ENCODE data around the gene CCDC124. TPM values are rescaled to one million over a fixed set of nuclear protein-coding genes. Genes with fewer than 3 reads are reported as not detected.
A peak's percentile ranks its signal among the peaks of the same experiment; 100 is the strongest.

Gene CCDC124
- total and polyA plus RNA-seq, 2 experiments from 2014 or later, result 103 to 200 TPM

DNA sequence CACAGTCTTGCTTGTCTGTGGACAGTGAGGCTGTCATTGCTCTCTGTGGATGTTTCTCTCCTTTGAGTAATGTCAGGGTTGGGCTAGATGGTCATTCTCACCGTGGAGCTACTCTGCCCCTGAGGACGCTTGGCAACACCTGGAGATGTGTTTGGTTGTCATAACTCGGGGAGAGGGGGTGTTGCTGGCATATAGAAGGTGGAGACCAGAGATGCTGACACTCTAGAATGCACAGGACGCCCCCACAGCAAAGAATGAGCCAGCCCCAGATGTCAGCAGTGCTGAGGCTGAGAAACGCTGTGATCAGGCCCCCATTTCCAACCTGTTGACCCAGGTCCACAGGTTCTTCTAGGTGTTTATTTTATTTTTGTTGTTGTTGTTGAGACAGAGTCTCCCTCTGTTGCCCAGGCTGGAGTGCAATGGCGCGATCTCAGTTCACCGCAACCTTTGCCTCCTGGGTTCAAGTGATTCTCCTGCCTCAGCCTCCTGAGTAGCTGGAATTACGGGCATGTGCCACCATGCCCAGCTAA is 4.6 kb downstream of the CCDC124 start:
- H3K27ac ChIP-seq, result no peak overlapping the region
- no peaks in the 10 kb centered on the region for H3K27me3 ChIP-seq
- TF ChIP-seq, protein P1, sequence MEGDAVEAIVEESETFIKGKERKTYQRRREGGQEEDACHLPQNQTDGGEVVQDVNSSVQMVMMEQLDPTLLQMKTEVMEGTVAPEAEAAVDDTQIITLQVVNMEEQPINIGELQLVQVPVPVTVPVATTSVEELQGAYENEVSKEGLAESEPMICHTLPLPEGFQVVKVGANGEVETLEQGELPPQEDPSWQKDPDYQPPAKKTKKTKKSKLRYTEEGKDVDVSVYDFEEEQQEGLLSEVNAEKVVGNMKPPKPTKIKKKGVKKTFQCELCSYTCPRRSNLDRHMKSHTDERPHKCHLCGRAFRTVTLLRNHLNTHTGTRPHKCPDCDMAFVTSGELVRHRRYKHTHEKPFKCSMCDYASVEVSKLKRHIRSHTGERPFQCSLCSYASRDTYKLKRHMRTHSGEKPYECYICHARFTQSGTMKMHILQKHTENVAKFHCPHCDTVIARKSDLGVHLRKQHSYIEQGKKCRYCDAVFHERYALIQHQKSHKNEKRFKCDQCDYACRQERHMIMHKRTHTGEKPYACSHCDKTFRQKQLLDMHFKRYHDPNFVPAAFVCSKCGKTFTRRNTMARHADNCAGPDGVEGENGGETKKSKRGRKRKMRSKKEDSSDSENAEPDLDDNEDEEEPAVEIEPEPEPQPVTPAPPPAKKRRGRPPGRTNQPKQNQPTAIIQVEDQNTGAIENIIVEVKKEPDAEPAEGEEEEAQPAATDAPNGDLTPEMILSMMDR (IDR thresholded peaks at IDR 0.05; ENCODE audit: low read depth, low read length), result no peak

DNA sequence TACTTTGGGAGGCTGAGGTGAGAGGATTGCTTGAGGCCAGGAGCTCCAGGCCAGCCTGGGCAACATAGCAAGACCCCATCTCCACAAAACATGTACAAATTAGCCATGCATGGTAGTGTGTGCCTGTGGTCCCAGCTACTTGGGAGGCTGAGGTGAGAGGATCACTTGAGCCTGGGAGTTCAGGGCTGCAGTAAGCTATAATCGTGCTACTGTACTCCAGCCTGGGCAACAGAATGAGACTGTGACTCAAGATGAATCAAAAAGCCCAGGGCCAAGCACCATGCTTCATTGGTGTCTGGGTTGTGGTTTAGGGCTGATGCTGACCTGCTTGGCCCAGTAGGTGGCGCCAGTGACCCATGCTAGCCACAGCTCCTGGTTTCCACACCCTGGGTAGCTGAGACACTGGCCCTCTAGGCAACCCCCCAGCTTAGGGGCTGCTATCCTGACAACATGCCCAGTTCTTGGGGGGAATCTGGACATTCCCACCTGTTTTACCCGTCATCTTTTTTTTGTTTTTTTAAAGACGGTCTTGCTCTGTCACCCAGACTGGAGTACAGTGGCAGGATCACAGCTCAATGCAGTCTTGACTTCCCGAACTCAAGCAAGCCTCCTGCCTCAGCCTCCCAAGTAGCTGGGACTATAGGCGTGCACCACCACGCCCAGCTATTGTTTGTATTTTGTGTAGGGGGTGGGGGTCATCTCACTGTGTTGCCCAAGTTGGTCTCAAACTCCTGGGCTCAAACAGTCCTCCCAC is 5.5 kb downstream of the CCDC124 start:
- H3K27ac ChIP-seq, result no peak overlapping the region
- no peaks in the 10 kb centered on the region for H3K27me3 ChIP-seq
- H3K36me3 ChIP-seq, result no peaks in the 10 kb centered on the region
- H3K9me3 ChIP-seq (ENCODE audit: low read depth), result no peaks in the 10 kb centered on the region
- no peak overlapping the region for H3K4me3 ChIP-seq
- peak; percentile 77 to 83 for DNase-seq (ENCODE audit: low read depth in 1 of 2, low spot score in 1 of 2)
- peaks cover 6% of the 10 kb centered on the region for H3K4me1 ChIP-seq (ENCODE audit: low read depth)
- TF ChIP-seq, protein P1 (IDR thresholded peaks at IDR 0.05; ENCODE audit: low read depth, low read length), result peak; percentile 96

More for the DNA sequence above, 4.6 kb downstream of the CCDC124 start:
- H3K4me3 ChIP-seq, result no peak overlapping the region
- no peaks in the 10 kb centered on the region for H3K9me3 ChIP-seq (ENCODE audit: low read depth)
- no peaks in the 10 kb centered on the region for H3K36me3 ChIP-seq
- DNase-seq (ENCODE audit: low read depth in 1 of 2, low spot score in 1 of 2), result no peak
- H3K4me1 ChIP-seq (ENCODE audit: low read depth), result peaks cover 6% of the 10 kb centered on the region

DNA sequence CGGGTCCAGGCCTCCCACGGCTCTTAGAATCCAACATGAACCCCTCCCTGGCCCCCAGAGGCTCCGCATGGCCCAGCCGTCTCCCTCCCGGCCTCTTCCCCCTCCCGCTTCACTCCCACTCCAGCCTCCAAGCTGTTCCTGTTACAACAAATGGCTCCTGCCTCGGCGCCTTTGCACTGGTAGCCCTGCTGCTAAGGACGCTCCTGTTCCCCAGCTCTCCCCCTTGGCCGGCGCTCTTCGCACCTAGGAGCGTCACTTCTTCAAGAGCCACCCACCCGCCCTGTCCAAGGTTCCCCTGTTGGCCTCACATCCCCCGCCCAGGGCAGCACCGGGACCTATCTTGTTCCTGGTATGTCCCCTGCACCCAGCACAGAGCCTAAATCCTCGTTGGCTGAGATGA is 9.4 kb downstream of the CCDC124 start:
- Histone ChIP-seq H3K9me3 (ENCODE audit: low read depth) (no peaks in the 10 kb centered on the region), H3K27me3 (no peaks in the 10 kb centered on the region), H3K27ac (no peak overlapping the region), H3K36me3 (no peaks in the 10 kb centered on the region), H3K4me3 (no peak overlapping the region), H3K4me1 (ENCODE audit: low read depth) (no peaks in the 10 kb centered on the region)
- no peak for DNase-seq (ENCODE audit: low read depth in 1 of 2, low spot score in 1 of 2)
- TF ChIP-seq, protein P1 (IDR thresholded peaks at IDR 0.05; ENCODE audit: low read depth, low read length), result no peak

DNA sequence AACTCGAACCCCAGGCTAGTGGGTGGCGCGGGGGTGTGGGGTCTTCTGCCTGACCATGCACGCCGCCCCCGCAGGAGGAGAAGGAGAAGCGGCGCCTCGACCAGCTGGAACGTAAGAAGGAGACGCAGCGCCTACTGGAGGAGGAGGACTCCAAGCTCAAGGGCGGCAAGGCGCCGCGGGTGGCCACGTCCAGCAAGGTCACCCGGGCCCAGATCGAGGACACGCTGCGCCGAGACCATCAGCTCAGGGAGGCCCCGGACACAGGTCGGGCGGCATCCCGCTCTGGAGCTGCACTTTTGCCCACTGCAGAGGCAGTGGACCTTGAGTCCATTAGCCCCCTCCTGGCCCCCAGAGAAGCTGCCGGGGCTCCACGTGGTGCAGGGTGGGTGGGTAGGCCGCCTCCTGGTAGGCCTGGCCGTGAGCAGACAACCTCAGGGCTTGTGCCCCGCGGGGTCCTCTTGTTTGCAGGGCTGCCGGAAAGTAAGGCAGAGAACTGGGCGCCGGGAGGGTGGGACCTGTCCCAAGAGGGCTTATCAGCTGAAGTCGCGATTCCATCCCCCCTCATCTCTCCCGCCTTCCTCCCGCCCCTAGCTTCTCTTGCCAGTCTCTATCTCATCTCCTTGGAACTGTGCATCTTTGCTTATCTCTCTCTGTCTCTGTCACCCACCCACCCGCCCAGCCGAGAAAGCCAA is 9.9 kb downstream of the CCDC124 start:
- no peak overlapping the region for H3K27ac ChIP-seq
- TF ChIP-seq, protein P1 (IDR thresholded peaks at IDR 0.05; ENCODE audit: low read depth, low read length), result no peak
- no peaks in the 10 kb centered on the region for H3K4me1 ChIP-seq (ENCODE audit: low read depth)
- no peaks in the 10 kb centered on the region for H3K36me3 ChIP-seq
- H3K4me3 ChIP-seq, result no peak overlapping the region
- no peaks in the 10 kb centered on the region for H3K9me3 ChIP-seq (ENCODE audit: low read depth)
- H3K27me3 ChIP-seq, result no peaks in the 10 kb centered on the region
- no peak for DNase-seq (ENCODE audit: low read depth in 1 of 2, low spot score in 1 of 2)

DNA sequence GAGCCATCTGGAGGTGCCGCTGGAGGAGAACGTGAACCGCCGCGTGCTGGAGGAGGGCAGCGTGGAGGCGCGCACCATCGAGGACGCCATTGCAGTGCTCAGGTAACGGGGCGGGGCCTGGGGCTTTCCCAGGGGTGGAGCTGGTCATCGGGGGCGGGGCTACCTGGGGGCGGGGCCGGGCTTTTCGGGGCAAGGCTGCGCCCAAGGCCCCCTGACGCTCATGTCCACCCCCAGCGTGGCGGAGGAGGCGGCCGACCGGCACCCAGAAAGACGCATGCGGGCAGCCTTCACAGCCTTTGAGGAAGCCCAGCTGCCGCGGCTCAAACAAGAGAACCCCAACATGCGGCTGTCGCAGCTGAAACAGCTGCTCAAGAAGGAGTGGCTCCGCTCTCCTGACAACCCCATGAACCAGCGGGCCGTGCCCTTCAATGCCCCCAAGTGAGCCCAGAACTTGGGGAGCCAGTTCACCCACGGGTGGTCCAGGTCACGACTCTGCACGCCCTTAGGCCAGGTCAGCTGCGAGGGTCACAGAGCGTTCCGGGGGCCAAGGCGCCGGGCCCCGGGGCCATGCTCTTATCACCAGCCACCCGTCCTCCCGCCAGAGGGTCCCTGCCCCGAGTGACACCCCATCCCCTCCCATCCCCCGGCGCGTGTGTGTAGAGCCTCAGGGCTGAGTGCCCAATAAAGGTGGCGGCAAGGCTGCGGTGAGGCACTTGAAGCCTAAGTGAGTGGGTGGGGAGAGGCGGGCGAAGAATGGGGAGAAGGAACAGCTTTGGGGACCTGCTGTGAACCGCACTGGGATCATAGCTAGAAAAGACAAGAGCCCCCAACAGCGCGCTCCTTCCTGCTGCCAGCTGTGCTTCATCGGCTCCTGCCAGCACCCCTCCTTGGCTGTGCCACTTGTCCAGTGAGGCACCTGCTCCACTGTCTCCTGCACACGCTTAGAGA is 10.7 kb downstream of the CCDC124 start:
- no peak overlapping the region for H3K27ac ChIP-seq
- H3K9me3 ChIP-seq (ENCODE audit: low read depth), result no peaks in the 10 kb centered on the region
- TF ChIP-seq, protein P1 (IDR thresholded peaks at IDR 0.05; ENCODE audit: low read depth, low read length), result no peak
- no peak overlapping the region for H3K4me3 ChIP-seq
- H3K4me1 ChIP-seq (ENCODE audit: low read depth), result no peaks in the 10 kb centered on the region
- H3K36me3 ChIP-seq, result no peaks in the 10 kb centered on the region
- H3K27me3 ChIP-seq, result no peaks in the 10 kb centered on the region
- DNase-seq (ENCODE audit: low read depth in 1 of 2, low spot score in 1 of 2), result peak in 1 of 2 donors; percentile 18
